ENCODE results near the gene LMO1.
A peak's percentile ranks its signal among the peaks of the same experiment; 100 is the strongest.

LMO1 gene

GRCh38 chr11:8263769-8264410 is at the start of gene LMO1:
Gene LMO1 (minus strand): TSS chr11:8263878. CDS start chr11:8263362, 516 bp downstream.
- Mint-ChIP-seq H3K4me1 (peaks cover 10% of the 10 kb centered on the region), H3K27ac (peak within 1 kb of the TSS in 2 of 3 experiments; percentile 23 to 57), H3K36me3 (ENCODE audit: low read depth) (no peaks in the 10 kb centered on the region), H3K9me3 (no peaks in the 10 kb centered on the region), H3K4me3 (peak within 1 kb of the TSS; percentile 83 to 88 (median 87)), H3K27me3 (ENCODE audit: low read depth) (peaks cover 91% of the 10 kb centered on the region)
- TF ChIP-seq, protein P1, sequence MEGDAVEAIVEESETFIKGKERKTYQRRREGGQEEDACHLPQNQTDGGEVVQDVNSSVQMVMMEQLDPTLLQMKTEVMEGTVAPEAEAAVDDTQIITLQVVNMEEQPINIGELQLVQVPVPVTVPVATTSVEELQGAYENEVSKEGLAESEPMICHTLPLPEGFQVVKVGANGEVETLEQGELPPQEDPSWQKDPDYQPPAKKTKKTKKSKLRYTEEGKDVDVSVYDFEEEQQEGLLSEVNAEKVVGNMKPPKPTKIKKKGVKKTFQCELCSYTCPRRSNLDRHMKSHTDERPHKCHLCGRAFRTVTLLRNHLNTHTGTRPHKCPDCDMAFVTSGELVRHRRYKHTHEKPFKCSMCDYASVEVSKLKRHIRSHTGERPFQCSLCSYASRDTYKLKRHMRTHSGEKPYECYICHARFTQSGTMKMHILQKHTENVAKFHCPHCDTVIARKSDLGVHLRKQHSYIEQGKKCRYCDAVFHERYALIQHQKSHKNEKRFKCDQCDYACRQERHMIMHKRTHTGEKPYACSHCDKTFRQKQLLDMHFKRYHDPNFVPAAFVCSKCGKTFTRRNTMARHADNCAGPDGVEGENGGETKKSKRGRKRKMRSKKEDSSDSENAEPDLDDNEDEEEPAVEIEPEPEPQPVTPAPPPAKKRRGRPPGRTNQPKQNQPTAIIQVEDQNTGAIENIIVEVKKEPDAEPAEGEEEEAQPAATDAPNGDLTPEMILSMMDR (IDR thresholded peaks at IDR 0.05; ENCODE audit: unreplicated experiment in 3 of 3): peak; percentile 83 to 92 (median 87)

GRCh38 chr11:8312986-8313385 is 49.3 kb upstream of the LMO1 start:
- Mint-ChIP-seq H3K27ac (no peak overlapping the region), H3K4me1 (peaks cover 12% of the 10 kb centered on the region), H3K36me3 (ENCODE audit: low read depth) (no peaks in the 10 kb centered on the region), H3K9me3 (no peaks in the 10 kb centered on the region), H3K4me3 (no peak overlapping the region), H3K27me3 (ENCODE audit: low read depth) (peaks cover 47% of the 10 kb centered on the region)
- TF ChIP-seq, protein P1 (IDR thresholded peaks at IDR 0.05; ENCODE audit: unreplicated experiment in 3 of 3): no peak

DNA sequence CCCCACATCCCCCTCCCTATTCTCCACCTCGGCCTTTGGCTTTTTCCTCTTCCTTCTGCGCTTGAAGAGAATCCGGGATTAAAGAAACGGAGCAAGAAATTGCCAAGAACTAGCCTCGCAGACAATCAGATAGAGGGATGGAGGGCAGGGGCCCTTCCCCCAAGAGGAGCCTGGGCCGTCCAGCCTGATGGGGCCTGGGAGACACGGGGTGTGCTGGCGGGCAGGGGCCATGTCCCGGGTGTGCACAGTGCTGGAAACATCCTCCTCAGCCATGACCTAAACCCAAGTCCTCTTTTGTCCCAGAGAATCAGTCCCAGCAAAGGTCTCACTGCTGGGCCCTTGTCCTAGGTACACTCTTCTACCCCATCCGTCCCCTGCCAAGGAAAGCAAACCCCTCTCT is 47.7 kb upstream of the LMO1 start:
- TF ChIP-seq, protein P1 (IDR thresholded peaks at IDR 0.05; ENCODE audit: unreplicated experiment in 3 of 3): no peak
- H3K4me3 Mint-ChIP-seq: no peak overlapping the region
- H3K36me3 Mint-ChIP-seq (ENCODE audit: low read depth): no peaks in the 10 kb centered on the region
- H3K27me3 Mint-ChIP-seq (ENCODE audit: low read depth): peaks cover 39% of the 10 kb centered on the region
- peaks cover 12% of the 10 kb centered on the region for H3K4me1 Mint-ChIP-seq
- no peaks in the 10 kb centered on the region for H3K9me3 Mint-ChIP-seq
- H3K27ac Mint-ChIP-seq: no peak overlapping the region

- no peaks in the 10 kb centered on the region for H3K9me3 Mint-ChIP-seq
- TF ChIP-seq, protein P1 (IDR thresholded peaks at IDR 0.05; ENCODE audit: unreplicated experiment in 3 of 3): no peak
- H3K36me3 Mint-ChIP-seq (ENCODE audit: low read depth): no peaks in the 10 kb centered on the region
- H3K4me3 Mint-ChIP-seq: no peak overlapping the region
- peaks cover 34% of the 10 kb centered on the region for H3K27me3 Mint-ChIP-seq (ENCODE audit: low read depth)
- no peak overlapping the region for H3K27ac Mint-ChIP-seq
- H3K4me1 Mint-ChIP-seq: peaks cover 8% of the 10 kb centered on the region
These were observed 47.1 kb upstream of the LMO1 start for GRCh38 chr11:8310743-8311298.

GRCh38 chr11:8309862-8310261 is 46.2 kb upstream of the LMO1 start:
- no peak overlapping the region for H3K4me3 Mint-ChIP-seq
- H3K4me1 Mint-ChIP-seq: no peaks in the 10 kb centered on the region
- no peaks in the 10 kb centered on the region for H3K36me3 Mint-ChIP-seq (ENCODE audit: low read depth)

More at GRCh38 chr11:8309862-8310261, 46.2 kb upstream of the LMO1 start:
- TF ChIP-seq, protein P1 (IDR thresholded peaks at IDR 0.05; ENCODE audit: unreplicated experiment in 3 of 3): peak in 2 of 3 experiments; percentile 16 to 24
- Mint-ChIP-seq H3K27ac (no peak overlapping the region), H3K9me3 (peaks cover 2% of the 10 kb centered on the region), H3K27me3 (ENCODE audit: low read depth) (peaks cover 28% of the 10 kb centered on the region)

Data from nephron (organoid).